HG02840 (cell line): ENCODE measurements around the gene ADAMTSL5.
"Not testable (repeated sequence)": the region's sequence is repeated elsewhere in the genome, so short reads cannot be mapped to it uniquely, and the experiment has no call there.

Source experiments
- ATAC-seq: cut with Tn5 transposase; IDR thresholded peaks from one replicate; pipeline ENCODE4 v1.9.1; 2021; ENCODE audit warnings: mild to moderate bottlenecking, moderate library complexity, moderate number of reproducible peaks; ENCODE audit not compliant: unreplicated experiment, low FRiP score

Gene ADAMTSL5

DNA sequence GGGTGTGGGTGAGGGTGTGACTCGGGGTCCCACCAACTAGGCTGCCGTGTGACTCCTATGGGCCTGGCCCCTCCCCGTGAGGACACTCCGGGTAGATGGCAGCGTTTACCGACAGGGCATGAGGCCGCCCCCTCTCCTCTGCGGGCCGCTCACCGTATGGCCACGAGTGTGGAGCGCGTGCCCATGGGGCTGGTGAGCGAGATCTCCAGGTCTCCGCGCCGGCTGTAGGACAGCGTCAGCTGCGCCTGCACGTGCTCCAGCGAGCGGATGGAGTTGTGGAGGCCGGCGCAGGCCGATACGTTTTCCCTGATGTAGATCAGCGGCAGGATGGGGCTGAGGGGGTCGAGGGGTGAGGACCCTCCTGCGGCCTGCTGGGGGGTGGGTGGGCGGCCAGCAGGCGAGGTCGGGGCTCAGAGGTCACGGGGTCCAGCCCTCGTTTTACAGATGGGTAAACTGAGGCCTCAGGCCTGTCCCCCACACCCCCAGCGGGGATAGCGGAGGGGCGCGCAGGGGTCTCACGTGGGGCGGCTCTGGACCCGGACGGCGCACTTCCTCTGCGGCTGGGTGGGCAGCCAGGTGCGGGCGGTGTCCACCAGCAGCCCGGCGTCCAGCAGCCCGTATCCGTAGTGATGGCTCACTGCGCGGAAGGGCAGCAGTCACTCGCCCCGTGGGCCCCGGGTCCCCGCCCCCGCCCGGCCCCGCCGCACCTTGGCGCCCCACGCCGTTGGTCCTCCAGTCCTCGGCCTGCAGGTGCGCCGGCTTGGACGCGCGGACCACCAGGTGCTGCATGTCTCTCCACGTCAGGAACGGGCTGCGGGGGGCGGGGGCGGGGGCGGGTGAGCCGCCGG lies 29.5 kb downstream of the ADAMTSL5 start:
- ATAC-seq = no peak

GRCh38 chr19:1482361-1483130 lies 30.3 kb downstream of the ADAMTSL5 start:
- no peak for ATAC-seq

- no peak for ATAC-seq
Observed at GRCh38 chr19:1481893-1482360, 30.9 kb downstream of the ADAMTSL5 start.

DNA sequence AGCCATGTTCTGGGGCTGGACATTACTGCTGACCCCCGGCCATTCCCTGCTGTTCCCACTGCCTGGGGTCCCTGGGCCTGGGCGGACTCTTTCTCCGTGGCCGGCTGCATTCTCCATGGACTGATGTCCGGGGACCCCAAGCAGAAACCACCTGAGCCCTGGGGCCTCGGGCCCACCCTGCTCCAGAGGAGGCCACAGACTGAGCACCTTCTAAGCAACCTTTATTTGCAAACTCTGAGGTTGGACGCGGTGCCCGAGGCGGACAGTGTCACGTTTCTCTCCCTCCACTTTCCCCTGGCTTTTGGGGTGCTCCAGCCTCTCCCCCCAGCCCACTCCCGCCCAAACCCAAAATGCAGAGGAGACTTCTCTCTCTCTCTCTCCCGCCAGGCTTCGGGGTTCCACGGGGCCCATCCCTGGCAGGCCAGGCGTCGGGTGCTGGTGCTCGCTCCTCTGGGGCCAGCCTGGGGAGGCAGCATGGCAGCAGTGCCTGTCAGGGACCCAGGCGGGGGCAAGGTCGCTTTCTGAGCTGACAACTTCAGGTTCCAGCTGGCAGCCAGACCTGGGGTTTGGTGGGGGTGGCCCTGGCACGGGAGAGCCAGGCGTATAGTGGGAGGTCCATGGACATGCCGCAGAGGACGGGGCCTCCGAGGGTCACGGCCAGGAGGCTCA lies 31.5 kb downstream of the ADAMTSL5 start:
- ATAC-seq = no peak

DNA sequence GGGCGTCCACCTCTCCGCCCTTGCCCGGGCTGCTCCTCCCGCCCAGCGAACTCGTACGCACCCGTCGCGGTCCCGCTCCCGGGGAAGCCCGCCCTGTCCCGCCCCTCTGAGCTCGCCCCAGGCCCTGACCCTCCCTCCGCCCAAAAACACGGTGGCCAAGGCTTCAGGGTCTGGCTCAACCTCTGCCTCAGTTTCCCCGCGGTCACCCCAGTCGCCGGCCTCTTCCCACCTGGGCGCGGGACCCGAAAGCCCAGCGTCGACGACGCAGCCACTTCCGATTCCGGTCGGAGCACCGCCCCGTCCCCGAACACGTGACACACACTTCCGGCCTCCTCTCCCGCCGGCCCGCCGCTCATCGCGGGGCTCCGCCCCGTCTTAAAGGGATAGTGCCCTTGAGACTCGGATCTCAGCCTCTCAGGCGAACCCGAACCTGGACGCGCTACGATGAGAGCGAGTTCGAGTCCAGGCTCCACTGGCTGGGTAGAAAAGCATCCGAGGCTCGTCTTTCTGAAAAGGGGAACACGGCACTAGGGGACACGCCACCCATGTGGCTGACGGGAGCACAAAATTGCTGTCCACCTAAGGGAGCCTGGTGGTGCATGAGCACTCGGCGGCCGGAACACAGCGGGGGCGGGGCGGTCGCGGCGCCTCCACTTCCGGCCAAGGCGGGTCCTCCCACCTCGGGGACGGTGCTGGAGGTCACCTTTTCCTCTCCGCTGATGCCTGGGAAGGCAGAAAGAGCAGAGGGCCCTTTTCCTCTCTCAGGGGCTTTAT lies 33.7 kb downstream of the ADAMTSL5 start, which contains the start of gene C19orf25:
Gene C19orf25 (minus strand): TSS at position 282 of the 774 bp plus-strand sequence. CDS start 312 bp downstream, outside the sequence.
- peak; percentile 85 for ATAC-seq

DNA sequence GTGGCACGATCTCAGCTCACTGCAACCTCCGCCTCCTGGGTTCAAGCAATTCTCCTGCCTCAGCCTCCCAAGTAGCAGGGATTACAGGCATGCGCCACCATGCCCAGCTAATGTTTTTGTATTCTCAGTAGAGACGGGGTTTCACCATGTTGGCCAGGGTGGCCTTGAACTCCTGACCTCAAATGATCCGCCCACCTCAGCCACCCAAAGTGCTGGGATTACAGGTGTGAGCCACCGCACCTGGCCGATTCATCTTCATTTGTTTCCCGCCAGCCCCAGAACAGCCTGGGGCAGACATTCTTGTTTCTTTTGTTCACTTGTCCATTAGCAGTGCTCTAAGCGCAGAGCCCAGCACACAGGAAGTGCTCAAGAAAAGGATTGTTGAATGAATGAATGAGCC lies 35.8 kb downstream of the ADAMTSL5 start:
- ATAC-seq = not testable (repeated sequence)

DNA sequence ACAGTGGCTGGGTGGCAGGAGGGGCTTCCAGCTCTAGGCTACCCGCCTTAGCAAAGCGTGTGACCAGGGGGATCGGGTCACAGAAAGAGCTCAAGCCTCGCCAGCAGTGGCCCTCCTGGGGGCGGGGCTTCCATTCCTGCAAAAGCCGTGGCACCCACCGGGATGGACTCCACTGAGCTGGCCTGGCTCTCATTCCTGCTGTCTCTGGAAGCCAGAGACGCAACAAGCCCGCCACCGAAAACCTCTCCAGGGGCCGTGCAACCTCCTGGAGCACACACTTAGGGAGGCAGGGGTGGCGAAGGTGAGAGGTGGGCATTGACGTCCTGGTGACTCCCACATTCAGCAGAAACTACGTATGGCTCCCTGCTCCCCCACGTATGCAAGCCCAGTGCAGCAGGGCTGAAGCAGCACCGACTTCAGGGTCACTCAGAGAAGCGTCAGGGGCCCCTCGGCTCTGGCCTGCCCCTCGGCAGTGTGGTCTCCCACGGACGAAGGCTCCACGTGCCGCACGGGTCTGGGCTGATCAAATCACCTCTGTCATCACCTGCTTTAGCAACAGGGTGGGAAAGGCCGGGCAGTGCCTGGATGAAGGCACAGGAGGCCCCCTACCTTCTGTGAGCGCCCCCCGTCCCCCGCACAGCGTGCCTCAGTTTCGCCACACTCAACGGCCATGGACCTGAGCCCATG lies 36.9 kb downstream of the ADAMTSL5 start:
- no peak for ATAC-seq

DNA sequence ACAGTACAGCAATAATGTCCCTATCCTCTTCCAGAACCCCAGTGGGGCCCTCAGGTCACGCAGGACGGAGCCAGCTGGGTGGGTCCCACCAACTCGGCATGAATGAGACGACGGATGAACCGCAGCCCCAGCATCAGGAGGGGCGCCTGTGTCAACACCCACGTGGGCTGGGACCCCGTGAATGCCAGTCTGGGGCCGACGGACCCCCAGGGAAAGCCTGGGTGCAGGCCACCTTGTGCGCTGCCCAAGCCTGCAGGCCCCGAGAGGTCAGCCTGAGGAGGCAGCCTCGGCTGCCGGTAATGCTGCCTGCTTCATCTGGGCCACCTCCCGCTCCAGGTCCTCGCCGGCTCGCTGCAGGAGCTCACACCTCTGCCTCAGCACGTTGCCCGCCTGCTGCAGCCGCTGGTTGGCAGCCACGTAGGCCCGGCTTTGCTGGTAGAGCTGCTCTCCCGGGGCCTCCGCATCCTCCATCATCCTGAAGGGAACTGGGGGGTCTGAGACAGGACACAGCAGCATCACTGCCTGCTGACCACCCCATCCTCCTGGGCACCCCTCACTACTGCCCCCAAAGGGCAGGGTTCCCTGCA lies 38.0 kb downstream of the ADAMTSL5 start:
- ATAC-seq = no peak

DNA sequence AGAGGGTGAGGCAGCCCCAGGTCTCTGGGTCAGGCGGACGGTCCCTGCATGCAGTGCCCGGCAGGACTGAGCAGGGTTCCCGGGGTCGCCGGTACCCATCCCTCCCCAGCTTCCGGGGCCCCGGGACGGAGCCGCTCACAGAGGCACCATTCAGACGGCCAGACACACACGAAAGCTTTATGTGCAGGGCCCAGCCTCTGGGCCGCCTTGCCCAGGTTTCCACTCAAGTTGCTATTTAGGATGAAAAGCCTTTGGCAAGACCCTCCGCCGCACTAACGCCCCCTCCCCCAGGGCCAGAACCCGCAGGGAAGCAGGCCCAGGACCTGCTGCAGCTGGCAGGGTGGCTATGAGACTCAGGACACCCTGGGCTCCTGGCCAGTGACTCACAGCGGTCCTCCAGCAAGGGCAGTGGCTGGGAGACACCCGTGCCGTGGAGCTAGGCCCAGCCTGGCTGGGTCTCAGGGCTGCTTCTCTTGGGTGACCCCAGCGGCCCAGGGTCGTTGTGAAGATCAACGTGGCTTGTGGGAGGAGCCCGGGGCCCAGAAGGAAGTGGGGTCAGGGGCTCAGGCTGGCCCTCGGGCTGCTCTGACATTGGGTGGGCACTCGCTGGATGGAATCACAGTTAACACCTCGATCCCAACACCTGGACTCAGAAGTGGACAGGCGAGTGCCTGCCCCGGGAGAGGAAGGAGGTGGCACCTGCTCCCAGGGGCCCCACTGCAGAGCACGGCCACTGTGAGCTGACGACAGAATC lies 38.6 kb downstream of the ADAMTSL5 start:
- no peak for ATAC-seq

DNA sequence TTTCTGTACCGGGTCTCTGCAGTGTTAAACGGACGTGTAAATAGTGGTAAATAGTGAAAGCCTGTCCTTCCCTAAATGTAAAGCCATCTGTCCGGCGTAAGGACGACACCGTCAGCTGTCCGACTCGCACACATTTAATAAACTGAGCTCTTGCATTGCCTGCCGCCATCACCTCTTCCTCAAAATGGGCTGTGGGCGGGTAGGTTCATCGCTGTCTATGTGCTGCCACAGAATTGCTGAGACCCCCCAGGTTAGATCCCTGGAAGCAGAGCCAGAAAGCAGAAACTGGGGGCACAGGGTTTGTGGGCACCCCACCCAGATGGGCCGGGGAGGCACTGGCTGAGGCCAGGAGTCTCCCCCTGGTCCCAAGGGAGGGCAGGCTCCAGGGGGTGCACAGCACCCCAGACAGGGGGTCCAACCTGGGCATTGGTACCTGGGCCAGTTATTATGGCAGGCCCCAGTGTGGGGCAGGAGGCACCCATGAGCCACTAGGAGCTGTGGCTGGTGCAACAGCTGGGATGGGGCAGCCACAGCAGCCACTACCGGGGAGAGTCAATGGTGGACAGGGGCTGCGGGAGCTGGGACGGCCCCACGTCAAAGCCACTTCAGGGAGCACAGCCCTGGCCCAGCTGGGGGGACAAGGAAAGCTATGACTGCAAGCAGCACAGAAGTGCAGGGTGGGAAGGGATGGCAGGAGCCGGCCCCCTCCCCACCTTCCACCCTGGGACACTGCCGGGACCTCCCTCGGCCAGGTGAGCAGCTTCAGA lies 39.6 kb downstream of the ADAMTSL5 start:
- ATAC-seq = no peak

DNA sequence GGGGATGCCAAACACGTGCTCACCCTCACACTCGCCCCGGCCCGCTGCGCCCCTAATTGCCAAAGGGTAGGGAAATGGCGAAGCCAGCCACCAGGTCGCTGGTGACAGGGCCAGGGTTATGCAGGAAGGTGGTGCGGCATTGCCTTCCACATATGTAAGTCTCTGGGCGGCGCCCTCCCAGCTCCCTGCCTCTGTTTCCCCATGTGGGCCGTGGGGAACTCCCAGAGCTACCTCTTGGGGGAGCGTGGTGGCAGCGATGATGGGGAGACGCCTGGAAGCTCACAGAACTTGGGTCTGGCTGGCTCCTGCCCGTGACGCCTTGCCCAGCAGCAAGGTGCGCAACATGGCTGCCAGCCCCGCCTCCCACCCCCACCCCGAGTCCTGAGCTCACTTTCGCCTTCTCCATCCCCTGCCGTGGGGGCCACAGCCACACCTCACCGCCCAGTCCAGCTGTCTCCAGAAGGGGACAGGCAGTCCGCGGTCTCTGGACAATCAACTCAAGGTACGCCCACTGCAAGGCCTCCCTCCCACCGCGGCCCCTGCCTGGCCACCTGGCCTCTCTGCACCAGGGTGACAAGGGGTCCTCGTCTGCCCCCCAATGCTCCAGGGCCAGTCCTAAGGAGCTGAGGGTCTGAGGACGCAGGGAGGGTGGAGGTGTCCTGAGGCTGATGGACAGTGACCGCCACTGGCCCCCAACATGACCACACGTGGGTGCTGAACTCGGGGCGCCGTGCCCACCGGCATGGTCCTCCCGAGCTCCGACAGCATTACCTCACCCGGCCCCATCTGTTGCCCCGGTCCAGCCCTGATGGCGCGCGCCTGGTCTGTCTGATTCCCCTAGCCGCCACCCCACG lies 40.4 kb downstream of the ADAMTSL5 start:
- ATAC-seq = no peak

GRCh38 chr19:1471515-1472160 lies 41.2 kb downstream of the ADAMTSL5 start:
- ATAC-seq = no peak

GRCh38 chr19:1471010-1471514 lies 41.8 kb downstream of the ADAMTSL5 start:
- no peak for ATAC-seq

DNA sequence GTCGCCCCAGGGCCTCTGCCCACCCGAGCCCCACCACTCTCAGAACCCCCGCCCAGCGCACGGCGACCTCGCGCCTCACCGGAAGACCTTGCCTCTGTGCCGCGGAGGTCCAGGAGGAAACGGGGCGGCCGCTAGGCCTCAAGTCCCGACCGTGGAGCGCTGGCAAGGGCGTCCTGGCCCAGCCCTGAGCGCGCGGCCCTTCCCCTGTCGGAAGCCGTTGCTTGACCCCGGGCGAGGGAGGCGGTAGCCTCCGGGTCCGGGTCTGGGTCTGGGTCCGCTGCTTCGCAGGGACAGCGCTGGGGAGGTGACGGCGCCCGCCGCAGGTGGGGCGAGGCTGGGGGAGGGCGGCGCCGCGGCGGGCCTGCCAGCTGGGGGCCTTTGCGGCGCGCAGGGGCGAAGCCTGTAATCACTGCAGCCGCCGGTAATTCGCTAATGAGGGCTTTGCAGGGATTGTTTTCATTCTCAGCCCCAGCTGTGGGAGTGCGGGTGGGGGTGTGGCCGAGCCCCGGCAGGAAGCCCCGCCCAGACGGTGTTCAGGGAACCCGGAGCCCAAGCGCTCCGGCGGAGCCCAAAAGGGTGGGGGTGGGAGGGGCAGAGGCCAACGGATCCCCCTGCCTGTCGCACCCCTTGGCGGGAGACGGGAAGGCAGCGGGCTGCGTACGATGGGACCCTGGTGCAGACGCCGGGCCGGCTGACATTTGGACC lies 42.4 kb downstream of the ADAMTSL5 start:
- ATAC-seq = no peak

GRCh38 chr19:1470055-1470304 lies 42.8 kb downstream of the ADAMTSL5 start:
- ATAC-seq = no peak
